ENCODE data around the gene PSMB10.

The PSMB10 gene

GRCh38 chr16:67885976-67886375, 50.7 kb downstream of the PSMB10 start:
- DNase-seq (ENCODE audit: low read depth) = no peak
- H3K4me3 ChIP-seq (ENCODE audit: low read depth, low read length) = no peak overlapping the region
- no peak for TF ChIP-seq CTCF (IDR thresholded peaks at IDR 0.05; ENCODE audit: control insufficient read depth, extremely low read depth, insufficient read depth)

- no peak for DNase-seq (ENCODE audit: low read depth)
- TF ChIP-seq CTCF (IDR thresholded peaks at IDR 0.05; ENCODE audit: control insufficient read depth, extremely low read depth, insufficient read depth) = no peak
- no peak overlapping the region for H3K4me3 ChIP-seq (ENCODE audit: low read depth, low read length)
Measured at GRCh38 chr16:67885545-67885944, 51.1 kb downstream of the PSMB10 start.

- no peak for TF ChIP-seq CTCF (IDR thresholded peaks at IDR 0.05; ENCODE audit: control insufficient read depth, extremely low read depth, insufficient read depth)
- peak; percentile 52 for DNase-seq (ENCODE audit: low read depth)
- no peak within 1 kb of the TSS for H3K4me3 ChIP-seq (ENCODE audit: low read depth, low read length)
Measured at GRCh38 chr16:67884684-67885083, 52.0 kb downstream of the PSMB10 start, which contains the start of gene NRN1L. TSS of gene NRN1L (plus strand) at chr16:67884885. CDS start at chr16:67884904, 19 bp downstream.
